ENCODE results near the gene ABCA4.

- TF ChIP-seq CTCF (IDR thresholded peaks at IDR 0.05) (no peak), POLR2AphosphoS5 (IDR thresholded peaks at IDR 0.05) (no peak), POLR2A (IDR thresholded peaks at IDR 0.05) (no peak)
These were observed 106.9 kb downstream of the ABCA4 start for GRCh38 chr1:94014087-94014486.
